HG02798 (cell line): ENCODE results near the gene AMBRA1.

Source experiments
- ATAC-seq: cut with Tn5 transposase; IDR thresholded peaks from one replicate; pipeline ENCODE4 v1.9.1; 2021; ENCODE audit warnings: mild to moderate bottlenecking; ENCODE audit not compliant: unreplicated experiment, poor library complexity

AMBRA1 gene

GRCh38 chr11:46480166-46480726 lies 113.6 kb downstream of the AMBRA1 start:
- ATAC-seq = no peak

DNA sequence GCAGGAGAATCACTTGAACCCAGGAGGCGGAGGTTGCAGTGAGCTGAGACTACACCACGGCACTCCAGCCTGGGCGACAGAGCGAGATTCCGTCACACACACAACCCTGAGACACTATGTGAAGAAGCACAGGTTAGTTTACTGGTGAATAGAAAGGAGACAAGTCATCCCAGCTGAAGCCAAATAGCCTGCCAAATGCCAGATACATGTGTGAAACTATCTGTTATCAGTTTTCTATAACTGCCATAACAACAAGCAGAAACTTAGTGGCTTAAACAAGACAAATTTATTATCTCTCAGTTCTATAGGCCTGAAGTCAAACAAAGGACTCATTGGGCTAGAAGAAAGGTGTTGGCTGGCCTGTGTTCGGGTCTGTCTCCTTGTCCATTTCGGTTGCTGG lies 114.2 kb downstream of the AMBRA1 start:
- no peak for ATAC-seq

- ATAC-seq = no peak
Measured at GRCh38 chr11:46478196-46478595, 115.6 kb downstream of the AMBRA1 start.

DNA sequence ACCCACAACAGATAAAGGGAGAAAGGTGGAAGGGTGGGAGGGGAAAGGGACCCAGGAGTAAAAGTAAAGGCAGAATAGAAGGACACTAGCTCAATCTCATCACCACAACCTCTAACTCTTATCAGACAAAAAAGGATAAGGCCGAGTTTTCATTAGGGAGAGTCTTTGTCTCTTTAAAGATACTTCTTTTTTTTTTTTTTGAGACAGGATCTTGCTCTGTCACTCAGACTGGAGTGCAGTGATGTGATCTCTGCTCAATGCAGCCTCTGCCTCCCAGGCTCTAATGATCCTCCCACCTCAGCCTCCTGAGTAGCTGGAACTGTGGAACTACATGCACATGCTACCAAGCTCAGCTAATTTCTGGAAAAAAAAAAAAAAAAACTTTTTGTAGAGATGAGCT lies 116.7 kb downstream of the AMBRA1 start:
- no peak for ATAC-seq

- no peak for ATAC-seq
Measured at GRCh38 chr11:46475926-46476545, 117.8 kb downstream of the AMBRA1 start.

- no peak for ATAC-seq
Measured at GRCh38 chr11:46475051-46475925, 118.5 kb downstream of the AMBRA1 start.

- ATAC-seq = no peak
Measured at GRCh38 chr11:46472662-46472994, 121.2 kb downstream of the AMBRA1 start.

DNA sequence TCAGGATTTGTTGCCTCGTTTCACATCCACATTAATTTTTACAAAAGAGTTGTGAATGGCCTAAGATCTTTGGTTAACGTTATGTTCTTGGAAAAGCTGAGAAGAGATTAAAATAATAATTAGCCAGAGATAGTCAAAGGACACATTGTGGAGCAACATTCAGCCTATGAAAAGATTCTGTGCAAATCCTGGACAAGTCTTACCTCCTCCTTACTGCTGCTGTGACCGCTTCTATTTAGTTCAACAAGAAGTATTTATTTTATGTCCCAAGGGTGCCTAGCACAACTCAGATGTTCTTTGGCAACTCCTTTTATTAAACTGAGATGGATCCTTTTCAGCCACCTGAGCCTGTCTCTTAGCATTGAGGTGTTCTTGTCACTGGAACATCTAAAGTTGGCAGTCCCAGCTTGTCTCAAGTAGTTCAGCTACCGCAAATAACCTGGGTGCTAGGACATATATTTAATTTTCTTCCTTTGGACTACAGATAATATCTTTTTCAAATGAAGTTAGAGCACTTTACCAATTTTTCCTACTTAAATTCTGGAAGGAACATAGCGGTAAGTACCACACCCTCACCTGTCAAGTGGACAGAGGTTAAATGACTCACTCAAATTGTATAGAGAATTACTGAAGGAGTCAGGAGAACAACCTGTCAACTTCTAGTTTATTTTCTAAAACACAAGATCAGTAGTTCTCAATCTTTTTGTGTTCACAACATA lies 121.7 kb downstream of the AMBRA1 start:
- no peak for ATAC-seq

DNA sequence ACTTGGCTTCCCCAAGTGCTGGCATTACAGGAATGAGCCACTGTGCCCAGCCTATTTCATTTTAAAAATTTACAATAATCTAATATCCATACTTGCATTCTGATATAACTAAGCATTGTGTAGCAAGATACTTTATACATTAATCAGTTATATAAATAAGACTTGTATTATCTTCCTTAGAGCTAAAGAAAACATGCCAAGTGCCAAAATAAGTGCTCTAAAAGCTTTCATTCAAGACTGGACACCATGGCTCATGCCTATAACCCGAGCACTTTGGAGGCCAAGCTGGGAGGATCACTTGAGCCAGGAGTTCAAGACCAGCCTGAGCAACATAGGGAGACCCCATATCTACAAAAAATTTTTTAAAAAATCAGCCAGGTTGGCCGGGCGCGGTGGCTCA lies 123.9 kb downstream of the AMBRA1 start:
- ATAC-seq = no peak

- ATAC-seq = no peak
Measured at GRCh38 chr11:46465683-46466082, 128.1 kb downstream of the AMBRA1 start.

- ATAC-seq = no peak
Measured at GRCh38 chr11:46463701-46464421, 130.0 kb downstream of the AMBRA1 start.

DNA sequence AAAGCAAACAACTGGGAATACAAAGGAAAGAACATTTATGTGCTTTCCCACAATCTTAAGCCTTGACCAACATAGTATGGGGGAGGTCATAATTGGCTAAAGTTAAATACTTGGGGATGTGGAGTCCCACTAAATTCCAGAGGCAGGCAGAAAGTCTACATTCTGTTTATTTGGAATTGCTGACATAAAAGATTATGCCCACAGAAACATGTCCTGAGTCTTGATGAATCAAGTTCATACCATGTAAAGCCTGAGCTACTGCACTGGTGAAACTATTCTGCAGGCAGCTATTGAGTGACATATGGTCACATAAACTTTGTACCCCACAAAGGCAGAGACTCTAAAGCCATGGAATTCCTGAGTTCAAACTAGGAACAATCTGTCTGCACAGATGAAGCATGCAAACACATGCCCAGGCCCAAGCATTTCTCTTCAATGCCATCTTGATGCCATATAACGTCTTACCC lies 132.3 kb downstream of the AMBRA1 start:
- no peak for ATAC-seq

DNA sequence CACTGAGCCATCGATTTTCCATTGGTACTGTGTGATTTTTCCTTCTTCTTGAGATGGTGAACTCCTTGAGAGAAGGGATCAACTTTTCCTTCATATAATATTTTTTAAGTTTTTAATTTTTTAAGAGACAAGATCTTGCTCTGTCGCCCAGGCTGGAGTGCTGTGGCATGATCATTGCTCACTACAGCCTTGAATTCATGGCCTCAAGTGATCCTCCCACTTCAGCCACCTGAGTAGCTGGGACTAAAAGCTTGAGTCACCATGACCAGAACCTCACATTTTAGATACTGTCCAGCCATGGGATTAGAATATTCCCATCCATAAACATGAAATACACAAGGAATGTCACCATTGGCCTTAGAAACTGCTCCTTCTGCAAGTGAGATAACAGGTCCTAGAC lies 135.3 kb downstream of the AMBRA1 start:
- no peak for ATAC-seq

DNA sequence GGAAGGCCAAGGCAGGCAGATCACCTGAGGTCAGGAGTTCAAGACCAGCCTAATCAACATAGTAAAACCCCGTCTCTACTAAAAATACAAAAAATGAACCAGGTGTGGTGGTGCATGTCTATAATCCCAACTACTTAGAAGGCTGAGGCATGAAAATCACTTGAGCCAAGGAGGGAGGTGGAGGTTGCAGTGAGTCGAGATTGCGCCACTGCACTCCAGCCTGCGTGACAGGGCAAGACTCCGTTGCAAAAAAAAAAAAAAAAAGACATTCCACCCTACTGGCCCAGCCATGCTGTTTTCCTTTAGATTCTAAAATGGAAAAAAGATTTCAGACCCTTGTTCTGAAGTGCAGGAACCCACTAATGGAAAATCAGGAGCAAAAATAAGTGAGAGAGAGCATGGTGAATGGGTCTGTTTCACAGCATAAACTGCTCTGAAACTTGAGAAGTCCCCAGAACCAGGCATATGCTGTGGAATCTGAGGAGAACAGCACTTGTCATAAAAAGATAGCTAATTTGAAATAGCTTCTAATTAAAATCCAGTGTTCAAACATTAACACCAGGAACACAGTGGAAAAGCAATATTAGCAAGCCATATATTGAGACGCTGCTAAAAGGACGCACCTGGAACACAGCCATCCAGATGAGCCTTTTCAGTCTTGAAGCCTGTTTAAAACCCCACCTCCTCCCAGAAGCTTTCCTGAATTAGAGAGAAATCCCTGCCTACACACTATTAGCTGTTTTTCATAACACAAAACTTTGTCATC lies 136.0 kb downstream of the AMBRA1 start:
- no peak for ATAC-seq

GRCh38 chr11:46457021-46457420 lies 136.8 kb downstream of the AMBRA1 start:
- no peak for ATAC-seq

DNA sequence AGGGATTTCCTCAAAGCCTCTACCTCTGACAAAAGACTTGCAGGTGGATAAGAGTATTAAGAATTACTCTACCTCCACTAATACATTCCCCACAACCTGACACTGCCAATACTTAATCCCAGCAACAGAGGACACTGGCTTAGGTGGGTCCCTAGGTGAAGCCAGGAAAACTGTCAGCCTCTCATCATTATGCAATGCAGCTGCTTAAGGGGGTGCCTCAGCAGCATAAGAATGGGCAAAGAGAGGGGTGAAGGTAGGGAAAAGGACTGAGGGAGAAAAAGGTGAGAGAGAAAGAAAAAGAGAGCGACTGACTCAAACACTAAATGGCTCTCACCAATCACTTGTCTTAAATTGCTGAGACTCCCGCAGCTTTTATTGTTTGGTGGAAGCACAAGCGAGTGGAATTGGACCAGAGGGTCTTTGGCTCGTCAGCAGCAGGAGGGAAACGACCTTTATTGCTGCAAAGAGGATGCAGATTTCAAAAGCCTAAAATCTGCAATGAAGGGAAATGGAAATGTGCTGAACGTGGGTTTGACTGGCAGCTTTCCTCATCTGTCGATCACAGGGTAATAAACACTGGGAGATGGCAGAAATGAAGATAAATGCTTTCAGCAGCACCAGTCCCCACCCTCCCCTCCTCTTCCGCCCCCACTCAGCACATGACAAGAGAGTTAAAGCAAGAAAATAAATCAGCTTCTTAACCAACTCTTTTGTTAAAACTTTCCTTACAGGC lies 137.4 kb downstream of the AMBRA1 start:
- no peak for ATAC-seq

DNA sequence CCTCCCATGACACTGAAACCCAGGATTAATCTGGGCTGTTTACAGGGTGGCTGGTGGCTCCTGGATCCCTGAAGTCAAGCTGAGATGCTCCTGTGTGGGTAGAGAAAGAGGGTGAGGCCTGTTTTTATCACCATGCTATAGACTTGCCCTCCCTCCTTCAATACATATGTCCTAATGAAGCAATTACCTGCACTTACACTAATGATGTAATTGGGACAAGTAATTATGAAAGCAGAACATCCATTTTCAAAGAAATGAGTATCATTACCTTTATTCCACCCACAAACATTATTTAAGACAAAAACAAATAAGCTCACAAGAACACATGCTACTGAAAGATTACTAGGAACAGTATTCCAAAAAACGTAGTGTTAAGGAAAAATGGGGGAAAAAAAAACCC lies 138.0 kb downstream of the AMBRA1 start:
- no peak for ATAC-seq

DNA sequence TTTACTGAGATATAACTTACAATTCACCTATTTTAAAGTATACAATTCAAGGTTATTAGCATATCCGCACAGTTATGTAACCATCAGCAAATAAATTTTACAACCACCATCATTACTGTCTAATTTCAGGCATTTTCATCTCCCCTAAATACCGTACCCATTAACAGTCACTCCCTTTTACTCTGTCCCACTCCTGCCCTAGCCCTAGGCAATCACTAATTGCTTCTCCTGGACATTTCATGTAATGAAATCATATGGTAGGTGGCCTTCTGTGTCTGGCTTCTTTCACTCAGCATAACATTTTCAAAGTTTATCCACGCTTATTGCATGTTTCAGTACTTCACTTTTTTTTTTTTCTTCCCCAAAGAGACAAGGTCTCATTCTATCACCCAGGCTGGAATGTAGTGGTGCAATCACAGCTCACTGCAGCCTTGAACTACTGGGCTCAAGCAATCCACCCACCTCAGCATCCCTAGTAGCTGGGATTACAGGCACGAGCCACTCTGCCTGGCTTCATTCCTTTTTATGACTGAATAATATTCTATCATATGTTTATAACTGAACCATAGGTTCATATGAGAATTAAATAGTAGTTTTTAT lies 140.8 kb downstream of the AMBRA1 start:
- ATAC-seq = no peak

DNA sequence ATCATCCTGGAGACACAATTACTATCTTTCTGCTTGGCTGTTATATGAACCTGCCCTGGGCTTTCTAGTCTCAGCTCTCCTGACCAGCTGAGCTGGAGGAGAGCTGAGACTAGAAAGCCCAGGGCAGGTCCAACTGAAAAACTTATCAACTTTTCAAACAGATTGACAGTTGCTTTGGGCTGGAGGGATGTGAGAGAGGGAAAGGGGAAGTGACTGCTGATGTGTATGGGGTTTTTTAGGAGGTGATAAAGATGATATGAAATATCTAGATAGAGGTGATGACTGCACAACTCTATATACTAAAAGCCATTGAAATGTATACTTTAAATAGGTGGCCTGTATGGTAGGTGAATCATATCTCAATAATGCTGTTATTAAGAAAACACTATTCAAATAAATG lies 142.1 kb downstream of the AMBRA1 start:
- ATAC-seq = no peak
